ENCODE data around the gene SRP68. TPM values are rescaled to one million over a fixed set of nuclear protein-coding genes. Genes with fewer than 3 reads are reported as not detected.
A peak's percentile ranks its signal among the peaks of the same experiment; 100 is the strongest.

SRP68 gene
- polyA plus RNA-seq, 1 of the 3 experiments (the other 2 are of a cell fraction): 76.8 TPM

- peak; percentile 47 for DNase-seq
- Histone ChIP-seq H2AFZ (ENCODE audit: low read depth) (no peak overlapping the region), H3K4me3 (ENCODE audit: low read depth in 2 of 2, low read length in 1 of 2) (no peak overlapping the region), H3K4me2 (no peak overlapping the region), H3K9me3 (no peaks in the 10 kb centered on the region), H3K9ac (no peak overlapping the region), H4K20me1 (ENCODE audit: insufficient read depth) (no peaks in the 10 kb centered on the region; the same call in 1 of the 2 replicates), H3K36me3 (replicated peaks in 1 of 2; ENCODE audit: control insufficient read depth in 1 of 2, insufficient read depth in 2 of 2, low read length in 1 of 2) (peaks cover 15 to 34% of the 10 kb centered on the region in 2 experiments), H3K9me2 (no peaks in the 10 kb centered on the region), H3K4me1 (ENCODE audit: control insufficient read depth in 1 of 2, insufficient read depth in 2 of 2, low read depth in 1 of 2, low read length in 1 of 2) (peaks cover 0 to 32% of the 10 kb centered on the region in 2 experiments; a peak in 1 of 4 replicates), H3K27ac (ENCODE audit: low read depth in 2 of 2, low read length in 1 of 2) (no peak overlapping the region), H3K27me3 (ENCODE audit: insufficient read depth) (peaks cover 48% of the 10 kb centered on the region), H3K79me2 (ENCODE audit: insufficient read depth) (no peaks in the 10 kb centered on the region), H3F3A (replicated peaks; ENCODE audit: insufficient read depth) (peaks cover 23% of the 10 kb centered on the region)
- WGBS (ENCODE audit: low lambda C conversion rate): 57% methylated on average over 4 of the region's 6 CpGs
- CTCF ChIA-PET: interaction anchor here (0.6 to 7.8 kb wide), 14 partner anchors 8 to 1336 kb away, joined by 3 to 64 read pairs (median 6); partner anchors contain the start of gene EXOC7
- POLR2A ChIA-PET: interaction anchor here (1.0 to 3.4 kb wide), 4 partner anchors 9 to 61 kb away, joined by 3 to 20 read pairs (median 8); no protein-coding TSS in a partner anchor
- TF ChIP-seq RAD21 (IDR thresholded peaks at IDR 0.05; ENCODE audit: low read length) (no peak), TCF12 (IDR thresholded peaks at IDR 0.05) (no peak), GATA2 (CRISPR knock-in tag; IDR thresholded peaks at IDR 0.05) (no peak), NFIC (IDR thresholded peaks at IDR 0.05; ENCODE audit: borderline replicate concordance) (no peak), POLR2AphosphoS5 (IDR thresholded peaks at IDR 0.05; ENCODE audit: low read depth, low read length) (peak; percentile 23; the same call in 1 of the 2 replicates), ELF1 (IDR thresholded peaks at IDR 0.05) (no peak), RCOR1 (IDR thresholded peaks at IDR 0.05; ENCODE audit: low read length) (no peak), SIN3A (IDR thresholded peaks at IDR 0.05; ENCODE audit: borderline replicate concordance, low read depth, low read length) (0 out of 2 replicates have a peak, but pooled peaks have one; percentile 7), MEF2A (IDR thresholded peaks at IDR 0.05; ENCODE audit: borderline replicate concordance, low read depth) (no peak), USF1 (IDR thresholded peaks at IDR 0.05; ENCODE audit: borderline replicate concordance, low read depth) (no peak), NRF1 (IDR thresholded peaks at IDR 0.05; ENCODE audit: low read depth, low read length) (no peak), FOSL2 (IDR thresholded peaks at IDR 0.05; ENCODE audit: borderline replicate concordance, low read depth) (no peak), RFX5 (IDR thresholded peaks at IDR 0.05; ENCODE audit: low read length) (no peak), ZBTB33 (IDR thresholded peaks at IDR 0.05; ENCODE audit: borderline replicate concordance, low read depth) (peak; percentile 18; the same call in 1 of the 2 replicates), FOXJ3 (CRISPR knock-in tag; IDR thresholded peaks at IDR 0.05) (no peak), EZH2phosphoT487 (IDR thresholded peaks at IDR 0.05; ENCODE audit: borderline replicate concordance, low read depth) (no peak), RXRA (IDR thresholded peaks at IDR 0.05; ENCODE audit: borderline replicate concordance, low read depth) (no peak), SMC3 (IDR thresholded peaks at IDR 0.05; ENCODE audit: low read depth, low read length) (no peak), EP300 (IDR thresholded peaks at IDR 0.05; ENCODE audit: borderline replicate concordance in 1 of 2, low read depth in 1 of 2, low read length in 1 of 2) (no peak)
- TF ChIP-seq, protein P1, sequence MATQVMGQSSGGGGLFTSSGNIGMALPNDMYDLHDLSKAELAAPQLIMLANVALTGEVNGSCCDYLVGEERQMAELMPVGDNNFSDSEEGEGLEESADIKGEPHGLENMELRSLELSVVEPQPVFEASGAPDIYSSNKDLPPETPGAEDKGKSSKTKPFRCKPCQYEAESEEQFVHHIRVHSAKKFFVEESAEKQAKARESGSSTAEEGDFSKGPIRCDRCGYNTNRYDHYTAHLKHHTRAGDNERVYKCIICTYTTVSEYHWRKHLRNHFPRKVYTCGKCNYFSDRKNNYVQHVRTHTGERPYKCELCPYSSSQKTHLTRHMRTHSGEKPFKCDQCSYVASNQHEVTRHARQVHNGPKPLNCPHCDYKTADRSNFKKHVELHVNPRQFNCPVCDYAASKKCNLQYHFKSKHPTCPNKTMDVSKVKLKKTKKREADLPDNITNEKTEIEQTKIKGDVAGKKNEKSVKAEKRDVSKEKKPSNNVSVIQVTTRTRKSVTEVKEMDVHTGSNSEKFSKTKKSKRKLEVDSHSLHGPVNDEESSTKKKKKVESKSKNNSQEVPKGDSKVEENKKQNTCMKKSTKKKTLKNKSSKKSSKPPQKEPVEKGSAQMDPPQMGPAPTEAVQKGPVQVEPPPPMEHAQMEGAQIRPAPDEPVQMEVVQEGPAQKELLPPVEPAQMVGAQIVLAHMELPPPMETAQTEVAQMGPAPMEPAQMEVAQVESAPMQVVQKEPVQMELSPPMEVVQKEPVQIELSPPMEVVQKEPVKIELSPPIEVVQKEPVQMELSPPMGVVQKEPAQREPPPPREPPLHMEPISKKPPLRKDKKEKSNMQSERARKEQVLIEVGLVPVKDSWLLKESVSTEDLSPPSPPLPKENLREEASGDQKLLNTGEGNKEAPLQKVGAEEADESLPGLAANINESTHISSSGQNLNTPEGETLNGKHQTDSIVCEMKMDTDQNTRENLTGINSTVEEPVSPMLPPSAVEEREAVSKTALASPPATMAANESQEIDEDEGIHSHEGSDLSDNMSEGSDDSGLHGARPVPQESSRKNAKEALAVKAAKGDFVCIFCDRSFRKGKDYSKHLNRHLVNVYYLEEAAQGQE (IDR thresholded peaks at IDR 0.05; ENCODE audit: low read depth, low read length): no peak
- TF ChIP-seq, protein P2, sequence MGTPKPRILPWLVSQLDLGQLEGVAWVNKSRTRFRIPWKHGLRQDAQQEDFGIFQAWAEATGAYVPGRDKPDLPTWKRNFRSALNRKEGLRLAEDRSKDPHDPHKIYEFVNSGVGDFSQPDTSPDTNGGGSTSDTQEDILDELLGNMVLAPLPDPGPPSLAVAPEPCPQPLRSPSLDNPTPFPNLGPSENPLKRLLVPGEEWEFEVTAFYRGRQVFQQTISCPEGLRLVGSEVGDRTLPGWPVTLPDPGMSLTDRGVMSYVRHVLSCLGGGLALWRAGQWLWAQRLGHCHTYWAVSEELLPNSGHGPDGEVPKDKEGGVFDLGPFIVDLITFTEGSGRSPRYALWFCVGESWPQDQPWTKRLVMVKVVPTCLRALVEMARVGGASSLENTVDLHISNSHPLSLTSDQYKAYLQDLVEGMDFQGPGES (IDR thresholded peaks at IDR 0.05; ENCODE audit: low read depth, low read length): no peak
- TF ChIP-seq, protein P3, sequence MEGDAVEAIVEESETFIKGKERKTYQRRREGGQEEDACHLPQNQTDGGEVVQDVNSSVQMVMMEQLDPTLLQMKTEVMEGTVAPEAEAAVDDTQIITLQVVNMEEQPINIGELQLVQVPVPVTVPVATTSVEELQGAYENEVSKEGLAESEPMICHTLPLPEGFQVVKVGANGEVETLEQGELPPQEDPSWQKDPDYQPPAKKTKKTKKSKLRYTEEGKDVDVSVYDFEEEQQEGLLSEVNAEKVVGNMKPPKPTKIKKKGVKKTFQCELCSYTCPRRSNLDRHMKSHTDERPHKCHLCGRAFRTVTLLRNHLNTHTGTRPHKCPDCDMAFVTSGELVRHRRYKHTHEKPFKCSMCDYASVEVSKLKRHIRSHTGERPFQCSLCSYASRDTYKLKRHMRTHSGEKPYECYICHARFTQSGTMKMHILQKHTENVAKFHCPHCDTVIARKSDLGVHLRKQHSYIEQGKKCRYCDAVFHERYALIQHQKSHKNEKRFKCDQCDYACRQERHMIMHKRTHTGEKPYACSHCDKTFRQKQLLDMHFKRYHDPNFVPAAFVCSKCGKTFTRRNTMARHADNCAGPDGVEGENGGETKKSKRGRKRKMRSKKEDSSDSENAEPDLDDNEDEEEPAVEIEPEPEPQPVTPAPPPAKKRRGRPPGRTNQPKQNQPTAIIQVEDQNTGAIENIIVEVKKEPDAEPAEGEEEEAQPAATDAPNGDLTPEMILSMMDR (IDR thresholded peaks at IDR 0.05): no peak
- TF ChIP-seq, protein P4, sequence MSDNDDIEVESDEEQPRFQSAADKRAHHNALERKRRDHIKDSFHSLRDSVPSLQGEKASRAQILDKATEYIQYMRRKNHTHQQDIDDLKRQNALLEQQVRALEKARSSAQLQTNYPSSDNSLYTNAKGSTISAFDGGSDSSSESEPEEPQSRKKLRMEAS (IDR thresholded peaks at IDR 0.05; ENCODE audit: low read depth): no peak
Measured at GRCh38 chr17:76080768-76081287, 8.5 kb upstream of the SRP68 start.
